Ovary (tissue), 9 donors: ENCODE results near the gene TESMIN. TPM values are rescaled to one million over a fixed set of nuclear protein-coding genes. Genes with fewer than 3 reads are reported as not detected.

ENCODE experiments used
- DNase-seq, 5 donors: peaks; one replicate each; pipeline ENCODE4 v3.0.0-alpha.2; 2019 to 2020
- H3K27ac ChIP-seq, 2 donors: fragments of 200-600 bp; one replicate each; pipeline versions ENCODE4 v1.5.1 to v1.8.0; 2019 to 2022
- H3K27me3 ChIP-seq: fragments of 200-600 bp; one replicate; pipeline ENCODE4 v1.8.0; 2022
- H3K36me3 ChIP-seq: fragments of 200-600 bp; sonication (generic); one replicate; pipeline ENCODE4 v1.5.1; 2019
- H3K4me1 ChIP-seq: one replicate; pipeline ENCODE4 v1.8.1; 2013; ENCODE audit warnings: mild to moderate bottlenecking, moderate library complexity; ENCODE audit not compliant: insufficient read depth
- H3K4me3 ChIP-seq: fragments of 200-600 bp; sonication (generic); one replicate; pipeline ENCODE4 v1.5.1; 2017
- H3K9me3 ChIP-seq, 2 donors: fragments of 200-600 bp in 1 of 2; sonication (generic) in 1 of 2; one replicate each; pipeline versions ENCODE4 v1.5.1 to v1.8.1; 2013 to 2019; ENCODE audit warnings: mild to moderate bottlenecking in 1 of 2, moderate library complexity in 1 of 2
- EP300 ChIP-seq: sonication (generic); formaldehyde crosslinking; IDR thresholded peaks from one replicate; pipeline ENCODE4 v1.6.1; 2017; ENCODE audit warnings: antibody characterized with exemption
- POLR2A ChIP-seq: fragments of 450-650 bp; IDR thresholded peaks from one replicate; pipeline ENCODE4 v1.6.1; 2017; ENCODE audit warnings: antibody characterized with exemption, mild to moderate bottlenecking, moderate library complexity
- WGBS, 3 donors: extraction: QIAGEN DNeasy Blood & Tissue Kit in 1 of 3; methylation state at CpG; one replicate each; pipeline versions ENCODE4 v1.1.5 to v1.1.7; 2013 to 2017; 5-methylcytosine and 5-hydroxymethylcytosine counted together
- intact Hi-C, 4 donors: fragments of 100-400 bp; cut with DNase I; formaldehyde crosslinking; loops; one replicate each; pipeline versions ENCODE4 v1.11.0 to v1.15.1; 2022 to 2023
- polyA plus RNA-seq, 2 donors: library from polyadenylated mRNA; stranded (reverse); fragments of 200-250 nt in 1 of 2; fragments of 350-450 nt in 1 of 2; fragmentation: Illumina TruSeq in 1 of 2; extraction: RNeasy Lipid Tissue Mini Kit (QIAGEN cat#74804) in 1 of 2; gene quantifications; one replicate each; pipeline ENCODE4 v1.2.3, GENCODE V29; 2013 to 2014
- total RNA-seq, 7 donors: library from RNA; depleted of rRNA in 2 of 7; stranded (reverse); fragments of >200 nt in 2 of 7; fragmentation: NEBNext Ultra II Directional in 3 of 7; extraction: Animal tissue kit (Norgen Biotek cat#: 25700) in 3 of 7; gene quantifications; one replicate each; pipeline versions ENCODE4 v1.1.0 to v1.2.4, GENCODE V29; 2016 to 2023
- TF ChIP-seq, protein P1 (sequence below), 3 donors: fragments of 450-650 bp in 2 of 3; fragments of 200-600 bp in 1 of 3; IDR thresholded peaks; one replicate each; pipeline versions ENCODE4 v1.5.1 to v1.8.0; 2016 to 2022; ENCODE audit warnings: antibody characterized with exemption in 3 of 3, mild to moderate bottlenecking in 1 of 3
- donor health status: DM: no; HTN: no; CAD: no; lungs with moderate emphysema.
- donor health status: DM: no; HTN: no; CAD: no.
- donor health status: Bipolar disorder and iron deficiency.
- donor health status: DM: yes; HTN: yes; CAD: no.
- donor health status: DM: no; HTN: no; CAD: no.
- donor health status: DM: yes; HTN: yes; CAD: no.

The TESMIN gene
- total and polyA plus RNA-seq, 9 donors, result 1.1 to 4.1 (median 1.7) TPM

DNA sequence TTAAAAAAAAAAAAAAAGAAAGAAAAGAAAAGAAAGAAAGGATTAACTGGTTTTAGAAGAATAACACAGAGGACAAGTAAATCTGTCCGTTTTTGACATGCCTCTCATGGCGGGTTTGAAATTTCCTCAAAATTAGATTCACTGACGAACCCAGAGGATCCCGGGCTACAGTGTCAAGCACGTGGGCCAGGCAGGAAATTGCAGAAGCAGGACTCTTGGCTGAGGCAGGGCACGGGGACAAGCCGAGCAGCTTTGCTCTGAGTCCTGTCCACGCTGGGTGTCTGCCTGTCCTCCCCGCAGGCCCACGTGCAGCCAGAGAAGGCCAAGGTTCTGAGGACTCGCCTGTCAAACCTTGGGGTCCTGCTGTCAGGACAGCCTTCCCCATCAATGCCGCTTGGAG is 42.3 kb downstream of the TESMIN start:
- Histone ChIP-seq H3K4me3 (no peak overlapping the region), H3K27me3 (no peaks in the 10 kb centered on the region), H3K4me1 (no peaks in the 10 kb centered on the region), H3K36me3 (no peaks in the 10 kb centered on the region), H3K9me3 (no peaks in the 10 kb centered on the region), H3K27ac (no peak overlapping the region)
- DNase-seq, result no peak
- 91 to 92% (median 91%) methylated on average over 12 of the region's 12 CpGs for WGBS, 3 donors
- intact Hi-C loops, result loop anchor here in 1 of 4 donors (10.0 kb wide), 1 partner anchor 734 kb away; no protein-coding TSS in a partner anchor
- TF ChIP-seq, protein P1, sequence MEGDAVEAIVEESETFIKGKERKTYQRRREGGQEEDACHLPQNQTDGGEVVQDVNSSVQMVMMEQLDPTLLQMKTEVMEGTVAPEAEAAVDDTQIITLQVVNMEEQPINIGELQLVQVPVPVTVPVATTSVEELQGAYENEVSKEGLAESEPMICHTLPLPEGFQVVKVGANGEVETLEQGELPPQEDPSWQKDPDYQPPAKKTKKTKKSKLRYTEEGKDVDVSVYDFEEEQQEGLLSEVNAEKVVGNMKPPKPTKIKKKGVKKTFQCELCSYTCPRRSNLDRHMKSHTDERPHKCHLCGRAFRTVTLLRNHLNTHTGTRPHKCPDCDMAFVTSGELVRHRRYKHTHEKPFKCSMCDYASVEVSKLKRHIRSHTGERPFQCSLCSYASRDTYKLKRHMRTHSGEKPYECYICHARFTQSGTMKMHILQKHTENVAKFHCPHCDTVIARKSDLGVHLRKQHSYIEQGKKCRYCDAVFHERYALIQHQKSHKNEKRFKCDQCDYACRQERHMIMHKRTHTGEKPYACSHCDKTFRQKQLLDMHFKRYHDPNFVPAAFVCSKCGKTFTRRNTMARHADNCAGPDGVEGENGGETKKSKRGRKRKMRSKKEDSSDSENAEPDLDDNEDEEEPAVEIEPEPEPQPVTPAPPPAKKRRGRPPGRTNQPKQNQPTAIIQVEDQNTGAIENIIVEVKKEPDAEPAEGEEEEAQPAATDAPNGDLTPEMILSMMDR (IDR thresholded peaks at IDR 0.05), result no peak
- TF ChIP-seq POLR2A (no peak), EP300 (no peak)

DNA sequence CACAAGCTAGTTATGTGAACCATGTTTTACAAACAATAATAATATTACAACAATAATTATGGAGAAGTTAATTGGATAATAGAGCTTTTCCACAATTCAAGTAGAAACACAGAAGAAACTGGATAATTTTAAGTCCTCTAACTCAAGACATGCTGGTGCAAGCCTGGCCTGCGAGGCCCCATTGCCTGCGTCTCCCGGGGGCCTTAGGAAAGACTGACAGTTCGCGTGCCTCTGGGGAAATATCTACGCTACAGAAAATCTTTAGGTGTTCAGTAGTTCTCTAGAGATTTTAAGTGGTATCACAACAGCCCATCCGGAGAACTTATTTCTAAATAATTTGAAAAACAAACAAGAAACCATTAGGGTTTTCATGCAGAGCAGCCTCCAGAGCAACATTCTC is 43.8 kb downstream of the TESMIN start:
- Histone ChIP-seq H3K9me3 (no peaks in the 10 kb centered on the region), H3K4me3 (no peak overlapping the region), H3K4me1 (no peaks in the 10 kb centered on the region), H3K27ac (no peak overlapping the region), H3K27me3 (no peaks in the 10 kb centered on the region), H3K36me3 (no peaks in the 10 kb centered on the region)
- TF ChIP-seq EP300 (no peak), POLR2A (no peak)
- TF ChIP-seq, protein P1 (IDR thresholded peaks at IDR 0.05), result no peak
- 91 to 93% (median 91%) methylated on average over 7 of the region's 7 CpGs for WGBS, 3 donors
- intact Hi-C loops, result loop anchor here in 1 of 4 donors (10.0 kb wide), 1 partner anchor 733 kb away; no protein-coding TSS in a partner anchor
- no peak for DNase-seq

DNA sequence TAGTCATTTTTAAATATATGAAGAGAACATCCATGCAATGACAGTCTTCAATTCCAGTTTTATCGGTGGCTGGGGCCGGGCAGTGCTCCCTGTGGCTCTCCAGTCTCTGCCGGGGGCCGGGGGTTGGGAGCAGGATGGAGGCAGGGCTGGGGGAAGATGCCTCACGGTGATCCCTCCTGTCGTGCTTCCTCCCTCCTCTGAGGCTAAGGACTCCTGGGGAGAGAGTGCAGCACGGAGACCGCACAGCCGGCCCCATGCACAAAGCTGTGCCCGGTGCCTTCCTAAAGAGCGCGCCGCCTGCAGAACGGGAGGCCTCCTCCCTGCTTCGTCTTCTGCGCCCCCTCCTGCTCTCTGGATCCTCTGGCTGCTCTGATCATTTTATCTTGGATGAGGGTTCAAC is 46.4 kb downstream of the TESMIN start:
- intact Hi-C loops, result loop anchor here in 1 of 4 donors (10.0 kb wide), 1 partner anchor 730 kb away; no protein-coding TSS in a partner anchor
- Histone ChIP-seq H3K9me3 (no peaks in the 10 kb centered on the region), H3K36me3 (no peaks in the 10 kb centered on the region), H3K27ac (no peak overlapping the region), H3K4me3 (no peak overlapping the region), H3K27me3 (no peaks in the 10 kb centered on the region), H3K4me1 (no peaks in the 10 kb centered on the region)
- WGBS, 3 donors, result 6 to 13% (median 7%) methylated on average over 16 of the region's 16 CpGs
- TF ChIP-seq EP300 (no peak), POLR2A (no peak)
- TF ChIP-seq, protein P1 (IDR thresholded peaks at IDR 0.05), result no peak
- no peak for DNase-seq

DNA sequence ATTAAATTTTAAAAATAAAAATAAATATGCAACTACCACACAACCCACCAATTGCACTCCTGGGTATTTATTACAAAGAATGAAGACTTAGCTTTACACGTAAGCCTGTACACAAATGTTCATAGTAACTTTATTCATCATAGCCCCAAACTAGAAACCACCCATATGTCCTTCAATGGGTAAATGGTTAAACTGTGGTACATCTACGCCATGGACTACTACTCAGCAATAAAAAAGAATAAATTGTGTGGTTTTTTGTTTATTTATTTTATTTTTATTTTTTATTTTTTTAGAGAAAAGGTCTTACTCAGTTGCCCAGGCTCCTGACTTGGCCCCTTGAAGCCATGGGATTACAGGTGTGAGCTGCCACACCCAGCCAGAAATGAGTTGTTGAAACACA is 52.3 kb downstream of the TESMIN start:
- no peaks in the 10 kb centered on the region for H3K27me3 ChIP-seq
- H3K4me1 ChIP-seq, result no peaks in the 10 kb centered on the region
- intact Hi-C loops, result no loop called here
- H3K9me3 ChIP-seq, result no peaks in the 10 kb centered on the region
- 93 to 97% (median 95%) methylated on average over 2 of the region's 2 CpGs for WGBS, 3 donors
- H3K36me3 ChIP-seq, result no peaks in the 10 kb centered on the region
- H3K4me3 ChIP-seq, result no peak overlapping the region
- no peak for DNase-seq
- TF ChIP-seq, protein P1 (IDR thresholded peaks at IDR 0.05), result no peak
- TF ChIP-seq EP300 (no peak), POLR2A (no peak)
- no peak overlapping the region for H3K27ac ChIP-seq
